GM21529 (cell line): ENCODE results near the gene NDUFAF2.
"Not testable (repeated sequence)": the region's sequence is repeated elsewhere in the genome, so short reads cannot be mapped to it uniquely, and the experiment has no call there.

Source experiments
- ATAC-seq: cut with Tn5 transposase; IDR thresholded peaks from one replicate; pipeline ENCODE4 v1.9.1; 2021; ENCODE audit not compliant: unreplicated experiment

Gene NDUFAF2

DNA sequence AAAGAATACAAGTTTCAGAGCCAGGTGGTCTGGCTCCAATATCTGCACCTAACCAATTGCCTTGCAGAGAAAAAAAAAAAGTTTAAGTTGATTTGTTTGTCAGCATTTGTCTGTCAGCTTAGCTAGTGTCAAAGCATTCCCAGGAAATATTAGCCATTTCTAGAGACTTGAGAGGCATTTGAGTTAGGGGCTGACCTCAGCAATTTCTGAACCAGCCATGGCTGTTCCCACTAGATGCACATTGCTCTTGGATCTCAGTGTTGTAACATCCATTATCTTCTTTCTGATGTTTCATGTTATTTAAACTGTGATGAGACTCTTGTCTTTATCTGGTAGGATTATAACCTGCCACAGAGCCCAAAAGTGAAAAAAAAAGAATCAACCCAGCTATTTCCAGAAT is 102.3 kb downstream of the NDUFAF2 start:
- ATAC-seq: no peak

GRCh38 chr5:61048534-61048933 is 103.5 kb downstream of the NDUFAF2 start:
- ATAC-seq: no peak

GRCh38 chr5:61050292-61050691 is 105.3 kb downstream of the NDUFAF2 start:
- ATAC-seq: no peak

DNA sequence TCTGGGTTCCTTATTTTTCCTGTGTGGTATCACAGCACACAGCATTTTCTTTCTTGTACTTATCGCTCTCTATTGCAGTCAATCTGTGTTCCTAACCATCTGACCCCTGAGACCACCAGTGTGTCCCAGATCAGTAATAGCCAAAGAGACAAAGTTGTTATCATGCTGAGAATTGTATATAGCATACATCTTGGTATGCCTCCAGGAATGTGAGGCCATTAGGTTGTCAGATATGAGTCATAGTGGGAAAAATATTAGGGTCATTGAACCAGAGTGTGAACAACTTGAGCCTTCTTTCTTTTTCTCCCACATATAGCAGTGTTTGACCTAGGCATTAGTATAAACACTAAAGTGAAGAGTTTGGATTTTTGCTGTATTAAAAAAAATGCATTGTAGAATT is 106.3 kb downstream of the NDUFAF2 start:
- ATAC-seq: no peak

- ATAC-seq: no peak
These were observed 107.9 kb downstream of the NDUFAF2 start for GRCh38 chr5:61052882-61053281.

DNA sequence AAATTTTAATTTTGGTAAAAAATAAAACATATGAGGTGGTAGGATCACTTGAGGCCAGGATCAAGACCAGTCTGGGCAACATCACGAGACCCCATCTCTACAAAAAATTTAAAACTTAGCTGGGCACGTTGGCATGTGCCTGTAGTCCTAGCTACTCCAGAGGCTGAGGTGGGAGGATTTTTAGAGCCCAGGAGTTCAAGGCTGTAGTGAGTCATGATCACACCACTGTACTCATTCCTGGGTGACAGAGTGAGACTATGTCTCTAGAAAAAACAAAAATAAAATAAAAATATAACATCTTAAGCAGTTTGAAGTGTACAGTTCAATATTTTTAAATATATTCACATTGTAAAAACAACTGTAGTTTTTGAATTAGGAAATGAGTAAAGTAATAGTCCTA is 108.9 kb downstream of the NDUFAF2 start:
- ATAC-seq: no peak

- no peak for ATAC-seq
These were observed 110.5 kb downstream of the NDUFAF2 start for GRCh38 chr5:61055434-61056006.

DNA sequence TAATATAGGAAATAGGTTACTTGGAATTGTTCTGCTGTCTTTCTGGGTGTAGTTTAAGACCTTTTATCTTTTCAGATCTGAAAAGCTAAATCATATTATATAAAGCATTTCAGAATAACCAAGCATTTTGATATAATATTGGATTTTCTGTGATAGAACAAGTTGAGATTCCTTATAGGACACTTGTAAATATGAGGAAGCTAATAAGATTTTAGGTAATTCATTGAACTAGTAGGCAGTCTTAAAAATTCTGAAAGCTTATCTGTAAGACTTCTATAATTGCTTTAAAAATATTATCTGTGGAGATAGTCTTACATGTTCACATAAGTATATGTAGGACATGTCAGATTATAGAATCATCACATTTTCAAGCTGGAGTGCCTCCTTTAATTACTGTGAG is 114.5 kb downstream of the NDUFAF2 start:
- ATAC-seq: no peak

DNA sequence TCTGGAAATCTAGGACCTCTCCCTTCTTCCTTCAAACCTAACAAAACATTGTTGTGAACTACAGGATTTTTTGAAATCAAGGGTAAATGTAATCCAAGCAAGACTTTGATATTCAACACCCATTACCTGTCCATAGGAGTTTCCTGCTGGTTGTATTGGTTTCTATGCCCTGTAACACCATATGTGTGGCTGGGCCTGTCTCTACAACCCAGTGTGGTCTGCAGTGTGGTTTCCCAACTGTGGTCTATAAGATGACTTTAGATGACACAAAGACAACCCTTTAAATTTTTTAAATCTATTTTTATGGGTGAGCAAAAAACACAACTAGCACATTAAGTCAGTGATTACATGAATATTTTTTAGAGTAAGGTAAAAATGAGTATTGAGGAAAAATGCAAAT is 124.1 kb downstream of the NDUFAF2 start:
- no peak for ATAC-seq

GRCh38 chr5:61071526-61071925 is 126.5 kb downstream of the NDUFAF2 start:
- no peak for ATAC-seq

DNA sequence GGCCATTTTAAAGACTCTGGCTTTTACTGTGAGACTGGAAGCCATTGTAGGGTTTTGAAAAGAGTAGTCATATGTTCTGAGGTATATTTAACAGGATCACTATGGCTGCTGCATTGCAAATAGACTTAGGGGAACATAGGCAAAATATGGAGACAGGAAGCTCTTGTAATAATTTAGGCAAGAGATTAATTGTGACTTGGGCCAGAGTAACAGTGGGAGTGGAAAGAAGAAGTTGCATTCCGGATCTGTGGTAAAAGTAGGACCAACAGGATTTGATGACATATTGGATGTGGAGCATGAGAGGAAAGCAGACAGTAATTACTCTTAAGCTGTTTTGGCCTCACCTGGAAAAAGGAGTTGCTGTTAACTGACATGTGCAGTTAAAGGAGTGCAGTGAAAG is 131.6 kb downstream of the NDUFAF2 start:
- ATAC-seq: no peak

DNA sequence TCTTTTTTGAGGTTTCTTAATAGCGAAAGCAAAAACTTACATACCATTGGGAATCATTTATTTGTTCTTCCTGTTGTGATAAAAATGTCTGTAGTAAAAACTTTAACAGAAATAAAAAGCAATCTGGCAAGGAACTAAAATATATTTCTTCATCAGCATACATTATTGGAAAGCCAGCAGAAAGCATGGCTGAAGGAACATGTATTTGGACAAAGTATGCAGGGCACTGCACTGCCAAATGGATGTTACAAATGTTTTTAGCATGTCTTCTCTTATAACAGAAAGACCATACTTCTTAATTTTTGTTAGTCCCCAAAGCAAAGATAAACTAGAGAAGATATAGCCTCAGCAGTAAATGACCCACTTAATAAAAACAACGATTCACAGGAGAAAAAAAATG is 136.7 kb downstream of the NDUFAF2 start:
- no peak for ATAC-seq

DNA sequence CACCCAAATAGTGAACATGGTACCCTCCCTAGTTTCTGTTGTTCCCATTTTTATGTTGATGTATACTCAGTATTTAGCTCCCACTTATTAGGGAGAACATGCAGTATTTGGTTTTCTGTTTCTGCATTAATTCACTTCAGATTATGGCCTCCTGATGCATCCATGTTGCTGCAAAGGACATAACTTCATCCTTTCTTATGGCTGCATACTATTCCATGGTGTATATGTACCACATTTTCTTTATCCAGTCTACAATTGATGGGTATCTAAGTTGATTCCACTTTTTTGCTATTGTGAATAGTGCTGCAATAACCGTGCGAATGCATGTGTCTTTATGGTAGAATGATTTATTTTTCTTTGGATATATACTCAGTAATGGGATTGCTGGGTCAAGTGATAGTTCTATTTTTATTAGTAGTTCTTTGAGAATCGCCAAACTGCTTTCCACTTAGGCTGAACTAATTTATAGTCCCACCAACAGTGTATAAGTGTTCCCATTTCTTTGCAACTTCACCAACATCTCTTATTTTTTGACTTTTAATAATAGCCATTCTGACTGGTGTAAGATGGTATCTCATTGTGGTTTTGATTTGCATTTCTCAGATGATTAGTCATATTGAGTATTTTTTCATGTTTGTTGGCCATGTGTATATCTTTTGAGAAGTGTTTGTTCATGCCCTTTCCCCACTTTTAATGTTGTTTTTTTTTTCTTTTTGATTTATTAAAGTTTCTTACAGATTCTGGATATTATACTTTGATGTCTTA is 137.7 kb downstream of the NDUFAF2 start:
- no peak for ATAC-seq

- ATAC-seq: no peak
These were observed 139.7 kb downstream of the NDUFAF2 start for GRCh38 chr5:61084658-61085057.

DNA sequence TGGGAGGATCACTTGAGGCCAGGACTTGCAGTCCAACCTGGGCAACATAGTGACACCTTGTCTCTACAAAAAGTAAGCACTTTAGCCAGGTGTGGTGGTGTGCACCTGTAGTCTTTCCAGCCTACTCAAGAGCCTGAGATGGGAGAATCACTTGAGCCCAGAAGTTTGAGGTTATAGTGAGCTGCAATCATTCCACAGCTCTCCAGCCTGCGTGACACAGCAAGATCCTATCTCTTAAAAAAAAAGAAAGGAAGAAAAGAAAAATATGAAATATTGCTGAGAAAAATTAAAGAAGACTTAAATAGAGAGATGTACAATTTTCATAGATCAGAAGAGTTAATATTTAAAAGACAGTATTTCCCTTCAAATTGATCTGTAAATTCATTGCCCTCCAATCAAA is 140.9 kb downstream of the NDUFAF2 start:
- no peak for ATAC-seq

- ATAC-seq: no peak
These were observed 142.9 kb downstream of the NDUFAF2 start for GRCh38 chr5:61087921-61088320.

GRCh38 chr5:61089351-61089750 is 144.3 kb downstream of the NDUFAF2 start:
- ATAC-seq: no peak

GRCh38 chr5:61093046-61093771 is 148.2 kb downstream of the NDUFAF2 start:
- not testable (repeated sequence) for ATAC-seq

DNA sequence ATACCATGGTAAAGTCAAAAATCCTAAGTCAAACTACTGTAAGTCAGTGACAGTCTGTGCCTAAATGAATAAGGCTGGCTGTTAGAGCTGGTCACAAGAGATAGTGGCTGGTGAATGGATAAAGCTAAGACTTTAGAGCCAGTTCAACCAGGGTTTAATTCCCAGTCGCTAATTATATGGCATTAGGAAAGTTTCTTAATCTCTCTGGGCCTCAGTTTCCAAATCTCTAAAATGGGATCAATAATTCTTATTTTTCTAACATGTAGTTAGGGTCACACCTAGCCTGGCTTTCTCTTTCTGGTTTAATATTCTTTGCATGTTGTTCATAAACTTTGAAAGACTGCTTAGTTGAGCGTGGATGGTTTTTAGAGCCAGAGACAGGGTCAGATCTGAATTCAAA is 152.5 kb downstream of the NDUFAF2 start:
- no peak for ATAC-seq

DNA sequence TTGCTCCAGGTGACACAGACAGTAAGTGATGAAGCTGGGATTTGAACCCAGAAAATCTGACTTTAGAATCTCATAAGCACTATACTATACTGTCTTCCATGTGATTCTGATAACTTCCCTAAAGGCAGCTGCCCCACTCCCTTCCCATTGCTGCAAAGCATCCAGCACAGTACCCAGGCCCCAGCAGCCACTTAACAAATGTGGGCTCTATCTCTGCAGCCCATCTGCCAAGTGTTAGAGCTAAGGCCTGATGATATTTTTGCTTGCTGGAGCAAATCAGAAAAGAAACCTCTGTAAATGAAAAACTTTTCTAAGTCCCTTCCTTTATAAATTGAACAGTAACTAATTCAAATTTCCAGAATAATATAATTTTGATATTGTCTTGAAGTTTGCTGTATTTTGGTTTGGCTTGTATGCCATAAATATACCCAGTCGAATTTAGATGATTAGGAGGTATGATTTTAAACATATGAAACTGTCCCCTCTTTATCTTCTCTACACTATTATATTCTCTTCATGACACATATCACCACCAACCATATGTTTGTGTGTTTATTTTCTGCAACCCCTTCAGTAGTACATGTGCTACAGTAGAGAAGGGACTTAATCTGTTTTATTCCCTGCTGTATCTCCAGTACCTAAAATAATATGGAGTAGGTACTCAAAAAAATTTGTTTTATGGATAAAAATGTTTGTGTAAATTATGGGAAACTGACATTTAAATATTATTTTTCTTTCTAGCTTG is 153.4 kb downstream of the NDUFAF2 start:
- no peak for ATAC-seq

DNA sequence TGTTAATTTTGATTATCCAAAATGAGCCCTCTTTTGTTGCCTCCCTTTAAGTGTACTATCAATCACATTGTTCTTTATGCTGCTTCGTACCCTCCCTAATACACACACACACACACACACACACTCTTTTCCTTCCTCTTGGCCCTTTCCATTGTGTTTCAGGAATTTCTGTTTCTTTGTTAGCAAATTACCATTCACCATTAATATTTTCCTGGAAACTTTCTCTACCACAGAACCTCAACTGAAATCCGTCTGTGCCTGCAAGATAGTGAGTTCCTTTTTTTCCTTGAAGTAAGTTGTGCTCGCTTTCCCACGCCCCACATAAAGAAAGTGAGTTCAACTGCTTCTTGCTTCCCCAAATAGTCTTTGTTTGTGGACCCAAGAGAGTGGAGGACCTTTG is 155.4 kb downstream of the NDUFAF2 start:
- ATAC-seq: no peak

DNA sequence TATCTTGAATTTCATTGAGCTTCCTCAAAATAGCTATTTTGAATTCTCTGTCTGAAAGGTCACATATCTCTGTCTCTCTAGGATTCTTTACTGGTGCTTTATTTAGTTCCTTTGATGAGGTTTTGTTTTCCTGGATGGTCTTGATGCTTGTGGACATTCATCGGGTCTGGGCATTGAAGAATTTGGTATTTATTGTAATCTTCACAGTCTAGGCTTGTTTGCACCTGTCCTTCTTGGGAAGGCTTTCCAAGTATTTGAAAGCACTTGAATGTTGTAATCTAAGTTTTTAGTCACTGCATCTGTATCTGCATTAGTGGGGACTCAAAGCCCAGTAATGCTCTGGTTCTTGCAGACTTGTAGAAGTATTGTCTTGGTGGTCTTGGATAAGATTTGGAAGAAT is 169.4 kb downstream of the NDUFAF2 start:
- no peak for ATAC-seq
